Choroid plexus epithelial cell (primary cell): ENCODE results near the gene COPS8.

ENCODE experiments used
- DNase-seq: peaks from one replicate; pipeline ENCODE4 v3.0.0-alpha.2; 2010; ENCODE audit warnings: low read depth
- H3K4me3 ChIP-seq: 2 replicates; pipeline ENCODE4 v1.5.1; 2011; ENCODE audit warnings: low read depth, mild to moderate bottlenecking, control low read depth, low read length, moderate library complexity
- TF ChIP-seq, protein P1 (sequence below): conservative IDR thresholded peaks from 2 replicates; pipeline ENCODE4 v1.5.1; 2011; ENCODE audit warnings: low read depth, mild to moderate bottlenecking, control low read depth, inconsistent platforms, low read length, moderate library complexity

The COPS8 gene

DNA sequence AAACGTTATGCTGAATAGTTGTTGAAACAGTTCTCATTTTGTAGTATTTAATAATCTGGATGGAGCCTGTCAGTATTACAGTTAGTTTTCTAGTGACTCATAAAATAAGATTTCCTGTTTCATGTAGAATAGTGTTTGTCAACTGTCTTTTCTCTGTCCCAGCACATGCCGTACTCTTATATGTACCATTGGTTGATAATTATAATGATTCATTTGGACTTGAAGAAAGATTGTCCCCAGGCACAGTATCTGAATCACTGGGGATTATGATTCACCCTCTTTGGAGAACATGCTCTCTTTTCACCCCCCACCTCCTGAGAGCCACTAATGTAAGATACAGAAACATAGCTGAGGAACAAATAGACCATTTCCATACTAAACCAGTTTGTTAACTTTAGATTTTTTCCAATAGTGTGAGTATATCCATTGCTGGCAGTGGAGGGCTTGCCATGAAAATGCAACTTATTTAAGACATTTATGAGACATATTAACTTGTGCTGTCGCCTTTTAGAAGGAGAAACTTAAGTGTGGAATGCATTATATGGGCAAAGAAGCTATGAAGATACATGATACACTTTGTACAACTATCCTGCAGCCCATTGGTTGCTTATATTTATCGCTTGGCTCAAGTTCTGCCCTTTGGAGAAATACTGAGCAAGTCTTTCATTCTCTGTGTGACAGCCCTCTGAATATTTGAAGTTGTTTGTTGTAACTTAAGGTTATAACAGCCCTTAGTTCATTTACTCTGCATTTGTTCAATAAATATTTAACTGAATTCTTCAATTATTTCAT, 12.4 kb downstream of the COPS8 start:
- no peak overlapping the region for H3K4me3 ChIP-seq
- peak; percentile 88 for DNase-seq
- TF ChIP-seq, protein P1, sequence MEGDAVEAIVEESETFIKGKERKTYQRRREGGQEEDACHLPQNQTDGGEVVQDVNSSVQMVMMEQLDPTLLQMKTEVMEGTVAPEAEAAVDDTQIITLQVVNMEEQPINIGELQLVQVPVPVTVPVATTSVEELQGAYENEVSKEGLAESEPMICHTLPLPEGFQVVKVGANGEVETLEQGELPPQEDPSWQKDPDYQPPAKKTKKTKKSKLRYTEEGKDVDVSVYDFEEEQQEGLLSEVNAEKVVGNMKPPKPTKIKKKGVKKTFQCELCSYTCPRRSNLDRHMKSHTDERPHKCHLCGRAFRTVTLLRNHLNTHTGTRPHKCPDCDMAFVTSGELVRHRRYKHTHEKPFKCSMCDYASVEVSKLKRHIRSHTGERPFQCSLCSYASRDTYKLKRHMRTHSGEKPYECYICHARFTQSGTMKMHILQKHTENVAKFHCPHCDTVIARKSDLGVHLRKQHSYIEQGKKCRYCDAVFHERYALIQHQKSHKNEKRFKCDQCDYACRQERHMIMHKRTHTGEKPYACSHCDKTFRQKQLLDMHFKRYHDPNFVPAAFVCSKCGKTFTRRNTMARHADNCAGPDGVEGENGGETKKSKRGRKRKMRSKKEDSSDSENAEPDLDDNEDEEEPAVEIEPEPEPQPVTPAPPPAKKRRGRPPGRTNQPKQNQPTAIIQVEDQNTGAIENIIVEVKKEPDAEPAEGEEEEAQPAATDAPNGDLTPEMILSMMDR, result no peak

DNA sequence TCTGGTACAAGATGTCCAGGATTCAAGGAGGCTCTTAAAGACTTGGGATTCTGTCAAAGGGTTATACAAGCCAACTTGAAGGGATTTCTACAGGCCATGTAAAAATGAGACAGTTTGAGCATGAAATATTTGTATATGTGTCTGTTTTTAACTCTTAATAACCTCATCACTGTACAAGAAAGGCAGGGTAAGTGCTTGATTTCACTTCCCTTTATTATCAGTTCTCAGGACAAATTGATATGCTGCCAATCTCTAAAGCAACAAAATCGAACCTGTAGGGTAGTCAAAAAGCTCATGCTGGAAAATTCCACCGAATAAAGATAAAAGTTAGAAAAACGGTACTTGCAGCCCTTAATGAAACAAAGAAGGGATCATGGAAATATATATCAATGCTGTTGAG, 14.1 kb downstream of the COPS8 start:
- no peak overlapping the region for H3K4me3 ChIP-seq
- no peak for DNase-seq
- TF ChIP-seq, protein P1, result no peak

DNA sequence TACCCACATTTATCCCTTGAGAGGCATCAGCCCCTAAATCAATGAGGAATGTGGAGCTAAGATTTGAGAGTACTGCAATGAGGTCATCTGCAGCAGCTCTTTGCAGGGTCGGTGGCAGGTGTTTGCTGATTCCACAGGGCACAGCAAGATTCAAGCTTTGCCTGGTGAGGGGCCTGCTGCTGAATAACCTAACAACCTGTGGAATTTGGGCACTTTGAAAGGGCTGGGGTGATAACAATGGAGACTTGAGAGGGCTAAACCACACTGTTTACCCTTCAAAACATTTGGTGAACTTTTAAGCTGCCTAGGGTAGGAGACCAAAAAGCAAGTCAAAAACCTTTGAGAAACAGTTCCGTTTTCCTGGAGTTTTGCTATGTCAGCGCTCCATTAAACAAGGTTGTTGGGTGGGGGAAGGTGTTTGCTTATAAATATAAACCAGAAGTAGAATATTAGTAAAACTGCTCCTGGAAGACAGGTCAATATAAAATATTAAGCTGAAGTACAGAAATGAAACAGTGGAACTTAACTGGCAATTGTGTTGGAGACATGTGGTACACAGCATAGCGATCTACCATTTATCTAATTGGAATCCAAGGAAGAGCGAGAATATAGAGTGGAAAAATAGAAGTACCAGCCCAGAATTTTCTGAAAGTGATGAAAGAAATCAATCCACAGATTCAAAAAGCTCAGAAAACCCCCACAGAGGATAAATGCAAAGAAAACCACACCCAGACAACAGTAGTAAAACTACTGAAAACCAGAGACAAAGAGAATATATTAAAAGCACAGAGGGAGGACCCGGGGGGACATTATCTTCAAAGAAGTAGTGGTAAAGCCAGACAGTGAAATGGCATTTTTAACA, 15.7 kb downstream of the COPS8 start:
- H3K4me3 ChIP-seq, result no peak overlapping the region
- DNase-seq, result no peak
- TF ChIP-seq, protein P1, result no peak

DNA sequence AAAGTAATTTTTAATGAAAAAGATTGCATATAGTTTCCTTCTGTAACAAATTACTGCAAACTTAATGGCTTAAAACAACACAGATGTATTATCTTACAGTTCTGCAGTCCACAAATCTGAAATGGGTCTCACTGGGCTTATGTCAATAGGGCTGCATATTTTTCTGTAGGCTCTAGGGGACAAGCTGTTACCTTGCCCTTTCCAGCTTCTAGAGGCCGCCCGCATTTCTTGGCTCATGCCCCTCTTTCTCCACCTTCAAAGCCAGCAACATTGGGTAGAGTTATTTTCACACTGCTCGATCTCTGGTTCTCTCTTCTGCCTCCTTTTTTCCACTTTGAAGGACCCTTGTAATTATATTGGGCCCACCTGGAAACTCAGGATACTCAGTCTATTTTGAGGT, 16.7 kb downstream of the COPS8 start:
- TF ChIP-seq, protein P1, result no peak
- H3K4me3 ChIP-seq, result no peak overlapping the region
- no peak for DNase-seq

DNA sequence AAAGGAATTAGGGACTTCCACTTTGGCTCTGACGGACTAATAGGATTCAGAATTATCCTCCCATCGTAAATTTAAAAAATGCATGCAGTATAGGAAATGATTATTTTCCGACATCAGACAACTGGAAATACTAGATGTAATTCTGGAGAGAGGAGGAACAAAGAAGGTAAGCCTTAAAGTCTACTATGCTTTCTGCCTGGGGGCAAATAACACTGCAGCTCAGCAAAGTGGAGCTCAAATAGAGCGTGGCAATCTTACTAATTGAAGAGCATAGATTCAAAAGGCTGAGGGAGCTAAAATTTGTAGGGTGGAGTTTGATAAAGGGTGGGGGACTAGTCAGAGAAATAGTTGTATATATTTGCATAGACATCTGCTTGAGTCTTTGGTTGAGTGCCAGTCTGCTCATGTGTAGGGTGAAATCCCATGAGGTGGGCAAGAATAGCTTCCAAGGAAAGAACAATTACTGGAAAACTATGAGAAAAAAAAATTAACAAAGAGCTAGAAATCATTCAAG, 23.8 kb downstream of the COPS8 start:
- TF ChIP-seq, protein P1, result no peak

DNA sequence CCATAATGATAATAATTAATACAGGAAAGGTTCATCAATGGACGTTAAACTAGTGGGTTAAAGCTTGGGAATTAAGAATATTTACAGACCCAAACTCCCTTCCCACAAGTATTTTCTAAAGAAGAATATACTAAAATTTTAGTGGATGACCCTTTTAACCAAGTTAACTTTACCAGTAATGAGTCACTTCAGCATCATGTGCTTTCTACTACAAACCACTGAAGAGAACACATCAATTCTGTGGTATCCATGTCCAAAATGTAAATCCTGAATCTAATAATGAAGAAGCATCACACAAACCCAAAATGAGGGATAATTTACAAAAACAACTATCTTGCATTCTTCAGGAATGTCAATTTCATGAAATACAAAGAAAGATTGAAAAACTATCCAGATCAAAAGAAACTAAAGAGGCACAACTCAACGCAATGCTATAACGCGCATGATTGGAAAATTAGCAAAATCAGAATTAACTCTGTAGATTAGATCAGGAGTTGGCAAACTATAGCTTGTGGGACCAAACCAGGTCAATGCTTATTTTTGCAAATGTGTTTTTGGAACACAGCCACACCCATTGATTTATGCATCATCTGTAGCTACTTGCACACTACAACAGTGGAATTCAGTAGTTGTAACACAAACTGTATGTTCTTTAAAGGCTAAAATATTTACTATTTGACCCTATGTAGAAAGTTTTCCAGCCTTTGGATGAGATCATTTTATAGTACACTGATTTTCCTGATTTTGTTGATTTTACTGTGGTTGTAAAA, 27.5 kb downstream of the COPS8 start:
- no peak overlapping the region for H3K4me3 ChIP-seq
- TF ChIP-seq, protein P1, result no peak
- DNase-seq, result no peak

More for the DNA sequence above, 23.8 kb downstream of the COPS8 start:
- no peak overlapping the region for H3K4me3 ChIP-seq
- DNase-seq, result no peak
